ENCODE data around the gene STX18.

- TF ChIP-seq EZH2 (IDR thresholded peaks at IDR 0.05; ENCODE audit: borderline replicate concordance, low read depth, low read length, severe bottlenecking) (no peak), POLR2A (IDR thresholded peaks at IDR 0.05; ENCODE audit: low read depth, low read length) (no peak), CTCF (IDR thresholded peaks at IDR 0.05; ENCODE audit: extremely low read depth in 1 of 2, insufficient read depth in 1 of 2, low read depth in 1 of 2, low read length in 2 of 2) (no peak)
Observed at GRCh38 chr4:4377732-4378460, 164.0 kb downstream of the STX18 start.
